ENCODE data around the gene SLC4A8. TPM values are rescaled to one million over a fixed set of nuclear protein-coding genes. Genes with fewer than 3 reads are reported as not detected.
A peak's percentile ranks its signal among the peaks of the same experiment; 100 is the strongest.

The SLC4A8 gene
- total and polyA plus RNA-seq, 8 donors = 1.0 to 5.5 (median 2.7) TPM

- peak; percentile 25 to 76 (median 48) for DNase-seq
These were observed 33.7 kb upstream of the SLC4A8 start for GRCh38 chr12:51390891-51391282.

GRCh38 chr12:51391283-51392123, 33.1 kb upstream of the SLC4A8 start, which contains the start of gene GALNT6:
Gene GALNT6 (minus strand): TSS chr12:51391406. CDS start chr12:51379781, 11,625 bp downstream.
- intact Hi-C loops (cut with DNase I) = no loop called here
- Histone ChIP-seq H3K9me3 (no peaks in the 10 kb centered on the region), H3K27ac (peak within 1 kb of the TSS; percentile 22 to 67 (median 40)), H3K36me3 (no peaks in the 10 kb centered on the region), H3K27me3 (no peaks in the 10 kb centered on the region), H3K4me1 (no peaks in the 10 kb centered on the region), H3K4me3 (peak within 1 kb of the TSS; percentile 52 to 89 (median 70))
- DNase-seq = peak; percentile 71 to 92 (median 82)
- FAIRE-seq = no peak
- 1% methylated on average over 64 to 73 of the region's 73 CpGs for WGBS, 2 donors
- TF ChIP-seq CTCF (IDR thresholded peaks at IDR 0.05) = no peak
- ATAC-seq = peak; percentile 91 to 92 (median 92)

More at GRCh38 chr12:51390891-51391282, 33.7 kb upstream of the SLC4A8 start:
- no peaks in the 10 kb centered on the region for H3K27me3 ChIP-seq
- H3K4me3 ChIP-seq = peak overlapping the region; percentile 52 to 89 (median 70)
- peak overlapping the region; percentile 22 to 67 (median 40) for H3K27ac ChIP-seq
- 8 to 15% methylated on average over 8 of the region's 8 CpGs for WGBS, 2 donors
- FAIRE-seq = no peak
- no peak for TF ChIP-seq CTCF (IDR thresholded peaks at IDR 0.05)
- H3K36me3 ChIP-seq = no peaks in the 10 kb centered on the region
- ATAC-seq = peak; percentile 43 to 46 (median 44)
- intact Hi-C loops (cut with DNase I) = no loop called here
- no peaks in the 10 kb centered on the region for H3K9me3 ChIP-seq
- H3K4me1 ChIP-seq = no peaks in the 10 kb centered on the region

GRCh38 chr12:51392556-51393237, 31.9 kb upstream of the SLC4A8 start:
- Histone ChIP-seq H3K9me3 (no peaks in the 10 kb centered on the region), H3K4me3 (peak overlapping the region; percentile 52 to 89 (median 70)), H3K27me3 (no peaks in the 10 kb centered on the region), H3K36me3 (no peaks in the 10 kb centered on the region), H3K4me1 (no peaks in the 10 kb centered on the region), H3K27ac (no peak overlapping the region)
- WGBS, 2 donors = 19 to 25% methylated on average over 22 of the region's 22 CpGs
- peak; percentile 23 to 48 (median 43) for ATAC-seq
- intact Hi-C loops (cut with DNase I) = no loop called here
- peak in 1 of 6 donors; percentile 39 for DNase-seq
- no peak for TF ChIP-seq CTCF (IDR thresholded peaks at IDR 0.05)
- no peak for FAIRE-seq

GRCh38 chr12:51393676-51394545, 30.7 kb upstream of the SLC4A8 start:
- FAIRE-seq (no peak), ATAC-seq (no peak), DNase-seq (no peak)
- Histone ChIP-seq H3K36me3 (no peaks in the 10 kb centered on the region), H3K4me3 (no peak overlapping the region), H3K4me1 (no peaks in the 10 kb centered on the region), H3K27ac (no peak overlapping the region), H3K27me3 (no peaks in the 10 kb centered on the region), H3K9me3 (no peaks in the 10 kb centered on the region)
- 86 to 94% methylated on average over 14 of the region's 14 CpGs for WGBS, 2 donors
- TF ChIP-seq CTCF (IDR thresholded peaks at IDR 0.05) = no peak
- intact Hi-C loops (cut with DNase I) = no loop called here

Data from pancreas (tissue), 10 donors.